PC-3 (cell line): Measurements from ENCODE around the gene AGTPBP1. TPM values are rescaled to one million over a fixed set of nuclear protein-coding genes. Genes with fewer than 3 reads are reported as not detected.

ENCODE experiments used
- ATAC-seq: fragments of 200-7000 bp; cut with Tn5 transposase; 2 replicates; pipeline ENCODE4 v1.9.1; 2020; ENCODE audit warnings: mild to moderate bottlenecking, moderate library complexity
- BruUV-seq: library from RNA; stranded (reverse); fragments of 400-500 nt; replicated peaks from 2 replicates; lab custom pipeline; 2021; lab: Mats Ljungman, UMichigan
- CTCF ChIA-PET: fragments of 300-600 bp; sonication (Branson Sonifier 250); formaldehyde crosslinking; loops from one replicate; lab custom pipeline; 2022; ENCODE audit warnings: antibody characterized with exemption; lab: Charles Lee
- POLR2A ChIA-PET: fragments of 300-600 bp; sonication (Branson Sonifier 250); formaldehyde crosslinking; loops from one replicate; lab custom pipeline; 2022; ENCODE audit warnings: antibody characterized with exemption; ENCODE audit not compliant: unreplicated experiment; lab: Charles Lee
- DNase-seq: peaks from one replicate; pipeline ENCODE4 v3.0.0-alpha.2; 2015
- H2AFZ ChIP-seq: fragments of 300-600 bp; sonication (generic); 2 replicates; pipeline ENCODE4 v1.6.0; 2016; ENCODE audit warnings: antibody characterized with exemption, low read length
- H3F3A ChIP-seq: fragments of 300-600 bp; sonication (generic); one replicate; pipeline ENCODE4 v1.6.0; 2017; ENCODE audit warnings: antibody characterized with exemption, low read length, control low read depth, mild to moderate bottlenecking; ENCODE audit not compliant: unreplicated experiment
- H3K27ac ChIP-seq: fragments of 300-600 bp; sonication (generic); 2 replicates; pipeline ENCODE4 v1.5.1; 2016; ENCODE audit warnings: mild to moderate bottlenecking, low read length
- H3K27me3 ChIP-seq: fragments of 300-600 bp; sonication (generic); 2 replicates; pipeline ENCODE4 v1.6.1; 2016; ENCODE audit warnings: low read length, mixed read lengths
- H3K36me3 ChIP-seq: fragments of 300-600 bp; sonication (generic); 2 replicates; pipeline ENCODE4 v1.6.1; 2016; ENCODE audit warnings: low read depth, mixed run types, low read length, mixed read lengths
- H3K4me1 ChIP-seq: fragments of 300-600 bp; sonication (generic); 2 replicates; pipeline ENCODE4 v1.5.1; 2016; ENCODE audit warnings: low read length; ENCODE audit not compliant: insufficient read depth
- H3K4me2 ChIP-seq: fragments of 300-600 bp; sonication (generic); 2 replicates; pipeline ENCODE4 v1.6.0; 2016; ENCODE audit warnings: low read length
- H3K4me3 ChIP-seq: fragments of 300-600 bp; sonication (generic); 2 replicates; pipeline ENCODE4 v1.5.1; 2016; ENCODE audit warnings: mild to moderate bottlenecking, low read length, mixed read lengths
- H3K79me2 ChIP-seq: fragments of 300-600 bp; sonication (generic); 2 replicates; pipeline ENCODE4 v1.6.1; 2017; ENCODE audit warnings: low read length, mixed read lengths
- H3K9ac ChIP-seq: fragments of 300-600 bp; sonication (generic); 2 replicates; pipeline ENCODE4 v1.6.0; 2016; ENCODE audit warnings: mild to moderate bottlenecking, low read length
- H3K9me2 ChIP-seq: fragments of 300-600 bp; sonication (generic); replicated peaks from 2 replicates; pipeline ENCODE4 v1.6.1; 2016; ENCODE audit warnings: mixed run types, low read length, mixed read lengths
- H3K9me3 ChIP-seq: fragments of 300-600 bp; sonication (generic); 2 replicates; pipeline ENCODE4 v1.6.1; 2016; ENCODE audit warnings: low read length, mixed read lengths
- H4K20me1 ChIP-seq: fragments of 300-600 bp; sonication (generic); 2 replicates; pipeline ENCODE4 v1.6.1; 2016; ENCODE audit warnings: low read length, mixed read lengths
- EZH2 ChIP-seq: fragments of 300-600 bp; sonication (generic); IDR thresholded peaks from one replicate; pipeline ENCODE4 v1.6.1; 2017; ENCODE audit warnings: antibody characterized with exemption, mild to moderate bottlenecking, low read length; ENCODE audit not compliant: unreplicated experiment
- EZH2phosphoT487 ChIP-seq: fragments of 300-600 bp; sonication (generic); IDR thresholded peaks from 2 replicates; pipeline ENCODE4 v1.6.1; 2018; ENCODE audit warnings: mild to moderate bottlenecking, antibody characterized with exemption, low read length, borderline replicate concordance
- intact Hi-C: fragments of 100-400 bp; cut with micrococcal nuclease; formaldehyde crosslinking; loops from 2 replicates; pipeline ENCODE4 v1.9.0; 2023
- total RNA-seq: library from RNA; depleted of rRNA; stranded (reverse); fragments of >200 nt; gene quantifications from 2 replicates; pipeline ENCODE4 v1.2.3, GENCODE V29; 2014
- TF ChIP-seq, protein P1 (sequence below): fragments of 300-600 bp; sonication (generic); conservative IDR thresholded peaks from 2 replicates; pipeline ENCODE4 v1.5.1; 2017; ENCODE audit warnings: antibody characterized with exemption, low read depth, mild to moderate bottlenecking, low read length

The AGTPBP1 gene
- total RNA-seq, 1 experiment from 2014 or later, result 6.0 TPM

DNA sequence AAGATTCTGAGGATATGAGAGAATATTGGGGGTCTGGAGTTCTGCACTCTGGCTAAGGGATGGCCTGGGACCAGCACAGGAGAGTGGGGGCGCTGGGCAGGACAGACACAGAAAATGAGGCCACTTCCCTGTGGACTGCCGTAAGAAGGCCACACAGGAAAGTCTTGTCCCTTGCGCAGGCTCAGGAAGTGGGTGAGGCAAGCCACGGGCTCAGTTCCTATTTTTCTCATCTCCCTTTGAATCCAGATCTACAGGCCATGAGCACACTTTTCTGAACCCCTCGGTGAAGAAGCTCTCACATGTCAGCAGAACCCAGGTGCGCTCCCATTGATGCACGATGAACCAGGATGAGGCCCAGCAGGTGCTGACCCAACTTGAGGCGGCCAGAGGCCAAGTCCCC, 207.4 kb downstream of the AGTPBP1 start:
- ChIA-PET CTCF (no interaction called here), POLR2A (no interaction called here)
- Histone ChIP-seq H3F3A (no peaks in the 10 kb centered on the region), H3K9ac (no peak overlapping the region), H2AFZ (no peak overlapping the region), H3K36me3 (no peaks in the 10 kb centered on the region), H3K79me2 (no peaks in the 10 kb centered on the region), H3K9me2 (no peaks in the 10 kb centered on the region), H3K4me1 (no peaks in the 10 kb centered on the region), H3K4me3 (no peak overlapping the region), H3K9me3 (no peaks in the 10 kb centered on the region), H3K4me2 (no peak overlapping the region), H3K27ac (no peak overlapping the region), H3K27me3 (no peaks in the 10 kb centered on the region), H4K20me1 (no peaks in the 10 kb centered on the region)
- DNase-seq (no peak), ATAC-seq (no peak)
- TF ChIP-seq, protein P1, sequence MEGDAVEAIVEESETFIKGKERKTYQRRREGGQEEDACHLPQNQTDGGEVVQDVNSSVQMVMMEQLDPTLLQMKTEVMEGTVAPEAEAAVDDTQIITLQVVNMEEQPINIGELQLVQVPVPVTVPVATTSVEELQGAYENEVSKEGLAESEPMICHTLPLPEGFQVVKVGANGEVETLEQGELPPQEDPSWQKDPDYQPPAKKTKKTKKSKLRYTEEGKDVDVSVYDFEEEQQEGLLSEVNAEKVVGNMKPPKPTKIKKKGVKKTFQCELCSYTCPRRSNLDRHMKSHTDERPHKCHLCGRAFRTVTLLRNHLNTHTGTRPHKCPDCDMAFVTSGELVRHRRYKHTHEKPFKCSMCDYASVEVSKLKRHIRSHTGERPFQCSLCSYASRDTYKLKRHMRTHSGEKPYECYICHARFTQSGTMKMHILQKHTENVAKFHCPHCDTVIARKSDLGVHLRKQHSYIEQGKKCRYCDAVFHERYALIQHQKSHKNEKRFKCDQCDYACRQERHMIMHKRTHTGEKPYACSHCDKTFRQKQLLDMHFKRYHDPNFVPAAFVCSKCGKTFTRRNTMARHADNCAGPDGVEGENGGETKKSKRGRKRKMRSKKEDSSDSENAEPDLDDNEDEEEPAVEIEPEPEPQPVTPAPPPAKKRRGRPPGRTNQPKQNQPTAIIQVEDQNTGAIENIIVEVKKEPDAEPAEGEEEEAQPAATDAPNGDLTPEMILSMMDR, result no peak
- BruUV-seq, result no TSS peak
- intact Hi-C loops, result no loop called here

DNA sequence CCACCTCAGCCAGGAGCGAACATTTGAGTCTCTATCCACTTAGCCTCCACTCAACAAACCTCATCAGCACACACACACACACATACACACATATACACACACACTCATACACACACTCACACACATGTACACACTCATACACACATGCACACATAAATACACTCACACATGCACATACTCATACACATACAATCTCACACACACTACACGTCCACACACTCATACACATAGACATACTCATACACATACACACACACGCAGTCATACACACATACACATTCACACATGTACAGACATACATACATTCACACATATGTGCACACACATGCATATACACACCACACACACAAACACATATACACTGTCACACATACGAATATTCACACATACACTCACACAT, 208.2 kb downstream of the AGTPBP1 start:
- ATAC-seq, result no peak
- no peaks in the 10 kb centered on the region for H3K36me3 ChIP-seq
- BruUV-seq, result no TSS peak
- no peaks in the 10 kb centered on the region for H3K9me3 ChIP-seq
- no peaks in the 10 kb centered on the region for H3F3A ChIP-seq
- no peak overlapping the region for H3K9ac ChIP-seq
- H2AFZ ChIP-seq, result no peak overlapping the region
- no peak overlapping the region for H3K27ac ChIP-seq
- H3K4me2 ChIP-seq, result no peak overlapping the region
- no peaks in the 10 kb centered on the region for H3K4me1 ChIP-seq
- ChIA-PET POLR2A (no interaction called here), CTCF (no interaction called here)
- no peaks in the 10 kb centered on the region for H3K9me2 ChIP-seq
- intact Hi-C loops, result no loop called here
- H3K4me3 ChIP-seq, result no peak overlapping the region
- no peak for DNase-seq
- H3K27me3 ChIP-seq, result no peaks in the 10 kb centered on the region
- TF ChIP-seq EZH2, result no peak
- TF ChIP-seq, protein P1, result no peak
- no peak for TF ChIP-seq EZH2phosphoT487
- no peaks in the 10 kb centered on the region for H3K79me2 ChIP-seq
- H4K20me1 ChIP-seq, result no peaks in the 10 kb centered on the region

DNA sequence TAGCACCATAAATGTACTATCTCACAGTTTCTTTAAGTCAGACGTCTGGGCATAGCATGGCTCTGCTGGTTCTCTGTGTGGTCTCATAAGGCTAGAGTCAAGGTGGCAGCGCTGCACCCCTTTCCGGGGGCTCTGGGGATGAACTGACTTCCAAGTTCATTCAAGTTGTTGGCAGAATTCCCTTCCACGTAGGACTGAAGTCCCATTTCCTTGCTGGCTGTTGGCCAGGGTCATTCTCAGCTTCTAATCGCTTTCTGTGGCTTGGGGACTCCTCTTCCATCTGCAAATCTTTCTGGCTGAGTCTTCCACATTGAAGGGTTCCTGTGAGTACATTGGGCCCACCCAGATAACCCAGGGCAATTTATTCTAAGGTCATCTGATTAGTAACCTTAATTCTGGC, 211.0 kb downstream of the AGTPBP1 start:
- H3K4me1 ChIP-seq, result no peaks in the 10 kb centered on the region
- H3K4me3 ChIP-seq, result no peak overlapping the region
- no peak overlapping the region for H3K4me2 ChIP-seq
- H3K9me2 ChIP-seq, result no peaks in the 10 kb centered on the region
- DNase-seq (no peak), ATAC-seq (no peak)
- no peaks in the 10 kb centered on the region for H3F3A ChIP-seq
- H3K9ac ChIP-seq, result no peak overlapping the region
- H4K20me1 ChIP-seq, result no peaks in the 10 kb centered on the region
- H3K27me3 ChIP-seq, result no peaks in the 10 kb centered on the region
- no peak overlapping the region for H2AFZ ChIP-seq
- ChIA-PET CTCF (no interaction called here), POLR2A (no interaction called here)
- TF ChIP-seq EZH2phosphoT487 (no peak), EZH2 (no peak)
- TF ChIP-seq, protein P1, result no peak
- H3K36me3 ChIP-seq, result no peaks in the 10 kb centered on the region
- intact Hi-C loops, result no loop called here
- no peak overlapping the region for H3K27ac ChIP-seq
- no peaks in the 10 kb centered on the region for H3K79me2 ChIP-seq
- BruUV-seq, result no TSS peak
- H3K9me3 ChIP-seq, result no peaks in the 10 kb centered on the region
